C4-2B (cell line): ENCODE measurements around the gene EXOC6B.

ENCODE experiments used
- ZFX ChIP-seq: fragments of 450-650 bp; IDR thresholded peaks from 2 replicates; pipeline ENCODE4 v1.6.1; 2017
- TF ChIP-seq, protein P1 (sequence below): fragments of 450-650 bp; conservative IDR thresholded peaks from 2 replicates; pipeline ENCODE4 v1.5.1; 2017; ENCODE audit warnings: mild to moderate bottlenecking

DNA sequence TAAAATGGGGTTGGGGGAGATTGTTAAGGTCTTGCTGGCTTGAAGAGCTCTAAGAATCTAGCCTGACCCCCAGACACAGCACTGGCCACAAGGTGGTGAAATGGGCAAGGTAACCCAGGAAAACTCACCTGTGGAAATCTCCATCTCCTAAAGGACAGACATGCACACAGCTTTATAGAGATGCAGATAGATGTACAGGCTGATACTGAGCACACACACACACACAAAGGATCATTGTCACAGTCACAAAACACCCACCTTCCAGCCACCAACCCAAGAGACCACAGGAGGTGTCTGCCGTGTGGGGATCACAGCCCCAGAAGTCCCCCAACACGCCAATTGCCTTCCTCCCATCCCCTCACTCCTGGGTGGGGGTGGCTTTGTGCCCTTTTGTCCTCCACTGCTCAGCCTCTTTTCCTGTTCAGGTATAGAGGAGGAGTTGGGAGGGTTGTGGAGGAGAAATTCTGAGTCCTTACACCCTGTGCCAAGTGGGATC lies 674.9 kb downstream of the EXOC6B start:
- TF ChIP-seq, protein P1, sequence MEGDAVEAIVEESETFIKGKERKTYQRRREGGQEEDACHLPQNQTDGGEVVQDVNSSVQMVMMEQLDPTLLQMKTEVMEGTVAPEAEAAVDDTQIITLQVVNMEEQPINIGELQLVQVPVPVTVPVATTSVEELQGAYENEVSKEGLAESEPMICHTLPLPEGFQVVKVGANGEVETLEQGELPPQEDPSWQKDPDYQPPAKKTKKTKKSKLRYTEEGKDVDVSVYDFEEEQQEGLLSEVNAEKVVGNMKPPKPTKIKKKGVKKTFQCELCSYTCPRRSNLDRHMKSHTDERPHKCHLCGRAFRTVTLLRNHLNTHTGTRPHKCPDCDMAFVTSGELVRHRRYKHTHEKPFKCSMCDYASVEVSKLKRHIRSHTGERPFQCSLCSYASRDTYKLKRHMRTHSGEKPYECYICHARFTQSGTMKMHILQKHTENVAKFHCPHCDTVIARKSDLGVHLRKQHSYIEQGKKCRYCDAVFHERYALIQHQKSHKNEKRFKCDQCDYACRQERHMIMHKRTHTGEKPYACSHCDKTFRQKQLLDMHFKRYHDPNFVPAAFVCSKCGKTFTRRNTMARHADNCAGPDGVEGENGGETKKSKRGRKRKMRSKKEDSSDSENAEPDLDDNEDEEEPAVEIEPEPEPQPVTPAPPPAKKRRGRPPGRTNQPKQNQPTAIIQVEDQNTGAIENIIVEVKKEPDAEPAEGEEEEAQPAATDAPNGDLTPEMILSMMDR = no peak
- TF ChIP-seq ZFX = no peak
